SU-DHL-6 (cell line): ENCODE data around the gene TBC1D5.
"Not testable (repeated sequence)": the region's sequence is repeated elsewhere in the genome, so short reads cannot be mapped to it uniquely, and the experiment has no call there.

Experiments used
- CTCF ChIP-seq: fragments of 200-600 bp; sonication (generic); IDR thresholded peaks from one replicate; pipeline ENCODE4 v1.5.1; 2017; ENCODE audit warnings: antibody characterized with exemption, mild to moderate bottlenecking, low read length, moderate library complexity; ENCODE audit not compliant: insufficient read depth, poor library complexity, severe bottlenecking
- EZH2phosphoT487 ChIP-seq: fragments of 200-600 bp; sonication (generic), shearing (Covaris generic); conservative IDR thresholded peaks from 2 replicates; pipeline ENCODE4 v1.6.1; 2018; ENCODE audit warnings: mild to moderate bottlenecking, antibody characterized with exemption, low read length, moderate library complexity, mixed read lengths

GRCh38 chr3:17779304-17780250 is 37.1 kb upstream of the TBC1D5 start:
- not testable (repeated sequence) for TF ChIP-seq CTCF, EZH2phosphoT487
